Activated naive CD4-positive, alpha-beta T cell treated with anti-CD3 and anti-CD28 coated beads, Interleukin-2, amount 50 U/mL, for 16 hours (primary cell): ENCODE data around the gene IGHMBP2.

Experiments
- DNase-seq: peaks from one replicate; pipeline ENCODE4 v3.0.0-alpha.2; 2020

The IGHMBP2 gene

DNA sequence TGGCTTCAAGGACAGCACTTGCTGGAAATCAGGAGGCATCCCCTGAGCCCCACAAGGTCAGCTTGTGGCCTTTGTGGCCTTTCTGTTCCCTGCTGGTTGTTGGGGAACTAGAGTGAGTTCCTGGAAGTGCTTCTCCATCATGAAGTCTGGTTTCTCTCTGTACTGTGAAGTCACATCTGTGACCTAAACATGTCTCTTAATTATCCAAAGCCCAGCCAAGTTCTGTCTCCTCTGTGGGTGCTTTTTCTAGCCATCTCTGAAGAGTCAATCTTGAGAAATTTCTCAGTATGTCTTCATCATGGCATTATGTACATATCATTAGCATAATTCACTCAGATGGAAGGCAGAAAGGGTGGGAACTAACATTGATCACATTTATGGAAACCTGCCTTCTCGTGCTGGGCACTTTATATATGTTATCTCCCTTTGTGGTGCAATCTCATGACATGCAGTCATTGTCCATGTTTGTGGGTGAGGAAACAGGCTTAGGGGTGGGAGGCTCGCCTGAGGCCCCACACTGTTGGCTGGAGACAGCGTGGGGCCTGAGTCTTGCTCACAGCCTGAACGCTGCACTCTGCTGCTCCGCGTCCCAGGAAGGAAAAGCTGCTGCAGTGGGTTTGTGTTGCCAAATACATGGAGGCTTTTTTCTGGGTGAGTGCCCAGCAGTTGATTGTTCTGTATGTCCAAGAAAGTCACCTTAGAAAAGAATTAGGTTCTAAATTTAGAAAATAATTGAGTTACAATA is 24.6 kb downstream of the IGHMBP2 start:
- no peak for DNase-seq

DNA sequence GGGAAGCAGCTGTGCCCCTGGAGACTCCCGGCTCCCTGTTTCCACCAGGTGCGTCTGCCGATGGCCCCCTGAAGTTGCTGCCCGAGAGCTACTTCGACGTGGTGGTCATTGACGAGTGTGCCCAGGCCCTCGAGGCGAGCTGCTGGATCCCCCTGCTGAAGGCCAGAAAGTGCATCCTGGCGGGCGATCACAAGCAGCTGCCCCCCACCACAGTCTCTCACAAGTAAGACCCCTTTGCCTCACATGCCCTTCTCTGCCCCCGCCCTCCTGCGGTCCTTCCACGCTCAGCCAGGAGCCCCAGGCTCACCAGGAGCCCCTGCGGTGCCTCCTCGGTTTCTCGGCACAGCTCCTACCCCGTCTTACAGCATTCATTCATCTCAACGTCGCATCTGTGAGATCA is 25.4 kb downstream of the IGHMBP2 start:
- no peak for DNase-seq

DNA sequence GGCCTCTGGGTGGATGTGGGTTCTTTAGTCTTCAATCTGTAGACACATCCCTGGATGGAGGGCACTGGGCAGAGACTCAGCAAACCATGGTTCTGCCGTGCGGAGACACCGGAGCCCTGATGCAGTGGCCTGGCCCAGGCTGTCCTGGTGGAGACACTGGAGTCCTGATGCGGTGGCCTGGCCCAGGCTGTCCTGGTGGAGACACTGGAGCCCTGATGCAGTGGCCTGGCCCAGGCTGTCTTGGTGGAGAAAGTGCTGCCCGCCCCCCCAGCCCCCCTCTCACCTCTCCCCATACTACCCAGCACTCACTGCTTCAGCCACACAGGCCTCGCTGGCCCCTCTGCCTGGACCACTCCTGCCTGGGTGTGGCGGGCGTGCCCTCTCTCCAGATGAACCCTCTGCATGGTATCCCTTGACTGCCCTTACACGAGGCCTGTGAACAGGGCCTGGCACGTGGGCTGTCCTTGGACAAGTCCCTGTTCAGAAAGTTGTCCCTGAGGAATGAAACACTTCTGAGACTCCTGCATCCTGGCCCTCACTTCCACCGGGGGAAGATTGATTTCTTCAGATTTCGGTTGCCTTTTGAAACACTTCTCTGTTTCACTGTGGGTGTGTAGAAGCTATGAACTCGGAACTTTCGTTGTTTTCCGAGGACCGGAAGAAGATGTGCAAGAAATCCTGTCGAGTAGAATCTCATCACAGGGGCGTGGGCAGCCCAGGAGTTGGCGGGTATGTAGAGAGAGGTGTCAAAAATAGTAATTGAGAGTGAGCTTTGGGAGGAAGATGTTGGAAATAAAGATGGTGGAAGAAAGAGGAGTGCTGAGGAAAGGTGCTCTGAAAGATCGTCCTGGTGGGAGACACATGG is 26.2 kb downstream of the IGHMBP2 start:
- no peak for DNase-seq

DNA sequence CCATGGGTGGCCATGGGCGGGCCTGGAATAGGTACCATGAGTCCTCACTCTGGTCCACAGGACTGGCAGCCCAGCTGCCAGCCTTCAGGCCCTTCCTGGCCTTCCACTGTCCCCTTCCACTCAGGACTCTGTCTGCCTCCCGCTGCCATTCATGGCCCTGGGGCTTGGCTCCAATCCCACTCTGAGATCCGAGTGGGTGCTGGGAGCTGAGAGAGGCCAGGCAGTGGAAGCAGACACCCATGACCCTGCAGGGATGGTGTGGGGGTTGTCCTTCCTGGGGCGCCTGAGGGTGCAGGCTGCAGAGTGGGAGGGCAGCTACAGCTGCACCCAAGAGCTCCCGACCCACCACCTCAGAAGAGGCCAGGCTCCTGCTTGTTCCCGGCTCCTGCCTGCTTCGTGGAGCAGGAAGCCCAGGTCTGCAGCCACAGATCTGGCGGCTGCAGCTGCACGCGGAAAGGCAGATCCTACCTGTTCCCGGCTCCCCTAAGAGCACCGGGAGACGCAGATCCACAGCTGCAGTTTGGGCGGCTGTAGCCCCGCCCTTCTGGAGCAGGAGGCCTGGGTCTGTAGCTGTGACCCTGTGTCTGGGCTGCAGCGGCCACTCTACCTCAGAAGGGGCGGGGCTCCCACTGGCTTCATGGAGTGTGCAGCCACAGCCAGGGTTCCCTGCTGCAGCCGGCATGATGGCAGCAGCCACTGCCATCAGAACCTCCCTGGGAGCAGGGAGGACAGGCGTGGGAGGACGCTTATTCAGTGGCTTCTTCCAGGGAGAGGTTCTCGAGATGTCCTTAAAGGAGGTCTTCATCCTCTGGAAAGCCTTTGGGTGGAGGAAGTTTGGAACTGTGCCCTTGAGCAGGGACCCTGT is 27.5 kb downstream of the IGHMBP2 start:
- DNase-seq, result no peak

DNA sequence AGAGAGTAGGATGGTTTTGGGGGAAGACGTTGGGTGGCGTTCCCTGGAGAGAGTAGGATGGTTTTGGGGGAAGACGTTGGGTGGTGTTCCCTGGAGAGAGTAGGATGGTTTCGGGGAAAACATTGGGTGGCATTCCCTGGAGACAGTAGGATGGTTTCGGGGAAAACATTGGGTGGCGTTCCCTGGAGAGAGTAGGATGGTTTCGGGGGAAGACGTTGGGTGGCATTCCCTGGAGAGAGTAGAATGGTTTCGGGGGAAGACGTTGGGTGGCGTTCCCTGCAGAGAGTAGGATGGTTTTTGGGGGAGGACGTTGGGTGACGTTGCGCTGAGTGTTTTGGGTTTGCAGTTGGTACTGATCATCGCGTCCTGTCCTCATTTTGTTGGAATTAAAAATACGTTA is 28.2 kb downstream of the IGHMBP2 start:
- no peak for DNase-seq

DNA sequence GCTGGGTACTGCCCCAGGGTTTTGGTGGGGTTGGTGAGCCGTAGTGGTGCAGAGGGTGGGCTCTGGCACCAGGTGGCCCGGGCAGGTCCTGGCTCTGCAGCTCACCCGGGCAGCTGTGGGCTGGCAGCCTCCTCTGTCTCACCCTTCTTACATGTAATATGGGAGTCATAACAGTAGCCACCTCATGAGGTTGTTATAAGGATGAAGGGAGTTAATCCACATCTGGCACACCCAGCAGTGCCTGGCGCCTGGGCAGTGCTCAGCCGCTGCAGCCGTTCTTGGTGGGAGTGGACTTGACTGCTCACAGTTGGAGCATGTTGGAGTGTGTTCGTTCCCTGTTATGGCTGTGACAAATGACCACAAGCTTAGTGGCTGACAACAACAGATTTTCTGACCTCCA is 28.7 kb downstream of the IGHMBP2 start:
- no peak for DNase-seq

DNA sequence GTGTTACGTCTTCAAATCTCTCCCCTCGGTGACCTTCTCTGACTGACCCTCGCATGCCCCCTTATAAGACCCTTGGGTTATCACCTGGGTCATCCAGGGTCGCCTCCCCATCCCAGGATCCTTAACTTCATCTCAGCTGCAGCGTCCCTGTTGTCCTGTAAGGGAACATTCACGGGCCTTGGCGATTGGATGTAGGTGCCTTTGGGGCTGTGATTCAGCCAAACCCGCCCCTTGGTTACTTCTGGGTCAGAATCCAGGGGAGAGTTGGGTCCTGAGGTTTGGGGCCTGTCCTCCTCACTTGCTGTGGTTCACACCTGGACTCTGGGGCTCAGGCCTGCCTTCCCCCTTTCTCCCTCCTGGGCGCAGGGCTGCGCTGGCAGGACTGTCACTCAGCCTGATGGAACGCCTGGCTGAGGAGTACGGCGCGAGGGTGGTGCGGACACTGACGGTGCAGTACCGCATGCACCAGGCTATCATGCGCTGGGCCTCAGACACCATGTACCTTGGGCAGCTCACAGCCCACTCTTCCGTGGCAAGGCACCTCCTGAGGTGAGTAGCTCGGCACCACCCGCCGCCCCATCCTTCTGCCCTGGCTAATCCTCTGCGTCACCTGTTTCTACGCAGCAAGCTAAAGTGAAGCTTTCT is 29.4 kb downstream of the IGHMBP2 start:
- DNase-seq, result no peak

DNA sequence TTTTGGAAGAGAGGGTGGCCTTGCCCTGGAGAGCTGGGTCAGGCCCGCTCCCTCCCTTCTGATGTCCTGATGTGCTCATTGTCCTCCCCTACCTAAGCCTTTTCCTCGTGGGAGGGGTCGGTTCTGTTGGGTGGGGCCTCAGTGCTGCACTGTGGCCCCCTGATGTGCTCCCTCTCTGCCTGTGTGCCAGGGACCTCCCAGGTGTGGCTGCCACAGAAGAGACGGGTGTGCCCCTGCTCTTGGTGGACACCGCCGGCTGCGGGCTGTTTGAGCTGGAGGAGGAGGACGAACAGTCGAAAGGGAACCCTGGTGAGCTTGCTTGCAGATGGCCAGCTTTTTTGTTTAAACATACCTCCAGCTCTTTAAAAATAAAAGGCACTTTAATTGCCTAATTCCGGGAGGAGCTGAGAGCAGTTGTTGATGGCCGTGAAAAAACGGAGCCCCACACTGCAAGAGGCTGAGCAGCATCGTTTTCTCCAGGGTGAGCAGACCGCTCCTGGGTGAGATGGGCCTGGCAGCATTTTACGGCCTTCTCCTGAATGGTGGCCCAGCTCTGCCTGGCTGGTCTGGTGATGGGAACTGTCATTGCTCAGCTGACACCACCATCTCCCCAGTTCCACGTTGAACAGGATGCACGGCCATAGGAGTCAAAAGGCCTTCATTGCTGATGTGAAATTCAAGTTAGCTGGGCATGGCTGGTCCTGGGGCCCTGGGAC is 30.1 kb downstream of the IGHMBP2 start:
- no peak for DNase-seq

DNA sequence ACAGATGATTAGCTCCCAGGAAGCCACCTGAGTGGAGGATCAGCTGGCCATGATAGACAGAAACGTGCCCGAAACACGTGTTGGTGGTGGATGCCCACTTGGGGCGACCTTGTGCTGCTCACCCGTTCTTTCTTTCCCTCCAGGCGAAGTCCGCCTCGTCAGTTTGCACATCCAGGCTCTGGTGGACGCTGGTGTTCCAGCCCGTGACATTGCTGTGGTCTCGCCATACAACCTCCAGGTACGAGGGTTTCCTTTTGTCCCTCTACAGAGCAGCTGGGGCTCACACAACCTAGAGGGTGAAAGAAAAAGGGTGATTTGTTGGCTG is 30.6 kb downstream of the IGHMBP2 start:
- DNase-seq, result no peak

DNA sequence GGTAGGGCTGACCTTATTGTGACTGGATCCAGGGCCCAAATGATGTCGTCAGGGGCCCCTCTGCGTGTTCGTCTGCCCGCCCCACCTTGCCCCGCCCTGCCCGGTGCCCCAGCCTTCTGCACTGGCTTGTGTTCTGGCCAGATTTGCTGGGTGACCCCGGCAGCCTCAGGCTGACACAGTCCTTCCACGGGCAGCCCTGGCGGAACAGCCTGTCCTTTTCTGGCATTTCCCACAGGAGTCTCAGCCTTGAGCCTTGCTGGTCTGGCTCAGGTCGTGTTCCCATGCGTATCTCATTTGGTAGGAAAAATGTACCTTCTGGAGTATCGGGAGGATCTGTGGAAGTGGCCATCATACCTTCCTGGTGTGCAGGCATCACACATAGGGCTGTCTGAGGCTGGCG is 31.0 kb downstream of the IGHMBP2 start:
- no peak for DNase-seq

DNA sequence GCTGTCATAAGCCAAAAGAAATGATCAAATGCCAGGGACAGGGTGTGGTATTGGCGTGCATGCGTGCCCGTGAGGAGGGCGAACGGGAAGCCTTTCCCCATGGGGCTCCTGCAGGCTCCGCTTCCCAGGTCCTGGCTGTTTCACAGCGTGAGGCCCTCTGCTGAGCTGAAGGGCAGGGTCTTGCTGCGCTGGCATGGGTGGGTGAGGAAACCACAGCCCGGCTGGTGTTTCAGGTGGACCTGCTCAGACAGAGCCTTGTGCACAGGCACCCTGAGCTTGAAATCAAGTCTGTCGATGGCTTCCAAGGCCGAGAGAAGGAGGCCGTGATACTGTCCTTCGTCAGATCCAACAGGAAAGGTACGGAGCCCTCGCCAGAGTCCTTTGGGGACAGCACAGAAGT is 31.4 kb downstream of the IGHMBP2 start:
- no peak for DNase-seq

DNA sequence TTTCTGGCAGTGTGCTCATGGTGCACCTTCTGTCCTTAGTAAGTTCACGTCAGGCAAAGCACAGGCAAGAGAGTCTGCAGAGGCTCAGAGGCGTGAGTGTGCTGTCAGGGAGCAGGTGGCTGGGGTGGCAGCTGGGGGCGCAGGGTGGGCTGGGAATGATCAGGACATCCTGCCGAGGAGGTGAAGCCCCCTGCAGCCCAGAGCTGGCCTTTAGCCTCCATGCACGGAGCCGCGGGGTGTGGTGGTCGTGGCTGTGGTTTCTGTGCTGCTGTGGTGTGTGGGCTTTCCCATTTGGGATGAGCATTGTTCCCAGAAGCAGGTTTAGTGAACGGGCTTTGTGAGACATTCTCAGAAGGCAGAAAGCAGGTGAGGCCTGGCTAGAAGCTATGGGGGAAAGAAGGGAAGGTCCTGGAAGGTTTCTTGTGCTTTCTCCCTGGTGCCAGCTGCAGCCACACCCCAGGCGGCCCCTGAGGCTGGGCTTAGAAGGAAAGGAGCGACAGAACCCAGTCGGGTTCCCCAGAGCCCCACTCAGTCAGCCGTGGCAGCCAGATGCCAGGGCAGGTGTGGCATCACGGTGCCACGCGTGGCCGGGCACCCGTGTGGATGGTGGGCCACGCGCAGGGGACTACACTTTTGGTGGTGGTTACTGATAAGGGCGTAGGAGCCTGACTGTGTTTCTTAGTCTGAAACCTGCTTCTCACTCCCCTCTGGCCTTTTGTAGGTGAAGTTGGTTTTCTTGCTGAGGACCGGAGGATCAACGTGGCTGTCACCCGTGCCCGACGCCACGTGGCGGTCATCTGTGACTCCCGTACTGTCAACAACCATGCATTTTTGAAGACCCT is 32.0 kb downstream of the IGHMBP2 start:
- no peak for DNase-seq

DNA sequence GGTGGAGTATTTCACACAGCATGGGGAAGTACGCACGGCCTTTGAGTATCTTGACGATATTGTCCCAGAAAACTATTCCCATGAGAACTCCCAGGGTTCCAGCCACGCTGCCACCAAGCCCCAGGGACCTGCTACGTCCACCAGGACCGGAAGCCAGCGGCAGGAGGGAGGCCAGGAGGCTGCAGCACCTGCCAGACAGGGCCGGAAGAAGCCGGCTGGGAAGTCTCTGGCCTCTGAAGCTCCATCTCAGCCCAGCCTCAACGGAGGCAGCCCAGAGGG is 32.6 kb downstream of the IGHMBP2 start:
- no peak for DNase-seq

DNA sequence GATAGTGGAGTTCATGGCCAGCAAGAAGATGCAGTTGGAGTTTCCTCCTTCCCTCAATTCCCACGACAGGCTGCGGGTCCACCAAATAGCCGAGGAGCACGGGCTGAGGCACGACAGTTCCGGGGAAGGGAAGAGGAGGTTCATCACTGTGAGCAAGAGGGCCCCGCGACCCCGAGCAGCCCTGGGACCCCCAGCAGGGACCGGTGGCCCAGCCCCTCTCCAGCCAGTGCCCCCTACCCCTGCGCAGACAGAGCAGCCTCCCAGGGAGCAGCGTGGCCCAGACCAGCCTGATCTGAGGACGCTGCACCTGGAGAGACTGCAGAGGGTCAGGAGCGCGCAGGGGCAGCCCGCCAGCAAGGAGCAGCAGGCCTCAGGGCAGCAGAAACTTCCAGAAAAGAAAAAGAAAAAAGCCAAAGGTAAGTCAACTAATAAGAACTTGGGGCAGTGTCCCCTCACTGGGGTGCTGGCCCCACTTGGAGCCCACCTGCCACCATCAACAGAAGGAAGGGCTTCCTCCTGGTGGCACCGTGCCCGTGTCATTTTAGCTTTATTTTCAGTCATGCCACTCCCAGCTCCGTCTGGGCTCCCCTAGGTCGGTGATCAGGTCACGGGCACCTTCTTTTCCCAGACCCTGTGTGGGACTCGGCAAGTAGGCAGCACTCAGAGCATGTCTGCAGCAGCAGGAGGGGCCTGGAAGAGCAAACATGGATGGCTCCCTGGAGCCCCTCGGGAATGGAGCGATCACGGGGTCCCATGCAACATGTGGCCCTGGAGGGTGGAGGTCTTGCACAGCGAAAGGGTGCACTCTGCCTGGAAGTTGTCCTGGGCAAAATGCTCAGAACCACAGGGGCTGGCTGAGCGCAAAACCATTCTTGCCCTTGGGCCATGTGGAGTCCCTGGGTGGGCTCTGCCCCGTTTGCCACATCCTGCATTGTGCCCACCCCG is 33.3 kb downstream of the IGHMBP2 start:
- no peak for DNase-seq

DNA sequence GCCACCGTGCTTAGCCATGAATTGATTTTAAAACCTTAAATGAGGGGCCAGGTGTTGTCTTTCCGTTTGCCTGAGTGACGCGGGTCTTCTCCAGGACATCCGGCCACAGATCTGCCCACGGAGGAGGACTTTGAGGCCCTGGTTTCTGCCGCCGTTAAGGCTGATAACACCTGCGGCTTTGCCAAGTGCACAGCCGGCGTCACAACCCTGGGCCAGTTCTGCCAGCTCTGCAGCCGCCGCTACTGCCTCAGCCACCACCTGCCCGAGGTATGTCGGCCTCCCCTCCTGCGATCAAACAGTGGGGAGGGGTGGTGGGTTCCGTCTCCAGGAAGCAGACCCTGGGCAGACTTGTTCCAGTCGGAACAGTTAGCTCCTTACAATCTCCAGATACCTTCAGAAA is 34.4 kb downstream of the IGHMBP2 start:
- no peak for DNase-seq

DNA sequence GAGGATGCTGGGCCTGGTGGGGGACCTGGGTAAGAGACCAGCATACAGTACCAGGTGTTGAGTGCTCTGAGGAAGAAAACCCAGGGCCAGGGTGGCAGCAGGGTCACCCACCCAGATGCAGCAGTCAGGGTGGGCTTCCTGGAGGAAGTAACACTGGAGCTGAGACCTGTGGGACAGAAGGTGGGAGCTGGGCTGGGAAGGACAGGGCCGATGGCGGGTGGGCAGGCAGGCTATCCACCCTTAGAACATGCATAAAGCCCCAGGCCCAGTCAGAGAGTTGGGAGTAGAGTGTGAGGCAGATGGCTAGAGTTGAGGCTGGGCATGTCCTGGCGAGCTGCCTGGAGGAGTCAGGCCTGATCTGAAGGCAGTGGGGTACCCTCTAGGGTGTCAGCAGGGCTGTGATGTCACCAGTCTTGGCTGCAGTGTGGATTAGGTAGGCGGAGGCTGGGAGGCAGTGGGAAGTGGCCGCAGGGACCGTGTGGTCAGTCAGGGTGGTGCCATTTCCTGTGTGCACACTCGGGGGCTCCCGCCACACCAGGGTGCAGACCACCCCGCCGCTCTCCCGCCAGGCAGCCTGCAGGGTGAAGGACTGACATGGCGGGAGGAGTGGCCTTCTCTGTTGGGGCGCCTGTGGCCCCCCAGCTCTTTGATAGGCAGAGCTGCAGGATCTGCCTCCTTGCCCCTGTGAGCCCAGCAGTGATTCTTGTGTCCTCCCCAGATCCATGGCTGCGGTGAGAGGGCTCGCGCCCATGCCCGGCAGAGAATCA is 35.3 kb downstream of the IGHMBP2 start:
- no peak for DNase-seq

DNA sequence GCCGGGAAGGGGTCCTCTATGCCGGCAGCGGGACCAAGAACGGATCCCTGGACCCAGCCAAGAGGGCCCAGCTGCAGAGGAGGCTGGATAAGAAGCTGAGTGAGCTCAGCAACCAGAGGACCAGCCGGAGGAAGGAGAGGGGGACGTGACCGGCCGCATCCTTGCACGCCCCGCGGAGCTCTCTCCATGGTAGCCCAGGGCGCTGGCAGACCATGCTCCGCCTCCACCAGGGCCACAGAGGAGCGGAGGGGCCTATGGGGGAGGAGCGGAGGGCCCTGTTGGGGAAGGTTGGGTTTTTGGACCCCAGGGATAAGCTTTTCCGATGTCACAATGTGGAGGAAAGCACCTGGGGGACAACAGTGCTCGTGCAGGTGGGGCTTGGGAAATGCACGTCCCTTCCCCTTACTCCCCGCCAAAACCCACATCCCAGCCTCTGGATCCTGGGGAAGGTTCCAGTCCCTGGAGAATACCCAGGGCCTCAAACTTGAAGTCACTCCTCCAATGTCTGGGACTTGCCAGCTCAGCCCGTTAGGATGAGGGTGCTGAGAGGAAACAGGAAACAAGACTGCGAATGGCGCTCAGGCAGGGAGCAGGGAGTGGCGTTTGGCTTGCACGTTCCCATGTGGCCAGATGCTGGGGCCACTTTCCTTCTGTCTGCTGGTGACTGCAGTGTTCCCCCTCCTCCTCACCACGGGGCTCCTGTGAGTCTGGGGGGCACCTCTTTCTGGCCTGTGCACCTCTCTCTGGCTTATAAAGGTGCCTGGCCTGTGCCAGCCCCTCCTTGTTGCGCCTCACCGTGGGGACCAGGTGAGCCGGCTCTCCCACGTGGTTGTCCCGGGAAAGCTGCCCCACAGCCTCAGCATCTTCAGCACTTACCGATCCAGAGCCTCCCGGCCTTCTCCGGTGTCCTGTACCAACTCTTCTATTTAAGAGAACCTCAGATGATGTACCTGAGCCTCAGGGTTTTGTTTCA is 36.2 kb downstream of the IGHMBP2 start:
- DNase-seq, result no peak

DNA sequence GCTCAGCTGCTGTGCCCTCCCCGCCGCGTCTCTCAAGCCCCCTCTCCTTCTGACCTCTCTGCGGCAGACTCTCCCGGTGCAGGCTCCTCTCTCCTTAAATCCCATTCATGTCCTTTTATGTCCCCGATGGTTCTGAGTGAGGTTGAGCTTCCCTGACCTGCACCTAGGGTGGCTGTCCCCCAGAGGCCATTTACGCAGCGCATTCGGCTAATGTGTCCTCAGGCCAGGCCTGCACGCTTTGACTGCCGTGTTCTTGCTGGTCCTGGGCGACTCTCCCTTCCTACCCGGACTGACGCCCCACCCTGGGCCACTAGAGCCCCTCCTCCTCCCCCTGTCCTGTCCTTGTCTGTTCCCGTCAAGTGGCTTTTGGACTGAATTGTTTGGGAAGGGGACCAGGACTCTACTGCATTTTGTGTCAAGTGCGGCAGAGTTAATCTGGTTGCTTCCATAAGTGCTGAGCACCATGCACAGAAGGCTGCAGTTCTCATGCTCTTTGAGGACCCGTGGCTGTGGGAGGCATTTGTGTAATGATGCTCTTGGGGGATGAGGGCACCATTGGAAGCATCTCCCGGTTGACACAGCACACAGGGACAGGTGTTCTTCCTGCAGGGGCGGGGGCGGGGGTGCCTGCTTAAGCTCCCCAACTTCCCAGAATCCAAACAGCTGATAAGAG is 37.1 kb downstream of the IGHMBP2 start:
- DNase-seq, result no peak
